Lower leg skin (tissue), 4 donors: Measurements from ENCODE around the gene MCCC2. TPM values are rescaled to one million over a fixed set of nuclear protein-coding genes. Genes with fewer than 3 reads are reported as not detected.
"Not testable (repeated sequence)": the region's sequence is repeated elsewhere in the genome, so short reads cannot be mapped to it uniquely, and the experiment has no call there.

Experiments
- DNase-seq, 2 donors: peaks; one replicate each; pipeline ENCODE4 v3.0.0-alpha.2; 2019; ENCODE audit warnings: low spot score in 2 of 2
- H3K4me3 ChIP-seq: fragments of 200-600 bp; sonication (generic); 2 replicates; pipeline ENCODE4 v1.5.1; 2017; ENCODE audit warnings: mild to moderate bottlenecking, low read depth; ENCODE audit not compliant: poor library complexity, severe bottlenecking
- CTCF ChIP-seq, 3 donors: fragments of 450-650 bp; IDR thresholded peaks; one replicate each; pipeline ENCODE4 v1.5.1; 2016; ENCODE audit warnings: antibody characterized with exemption in 3 of 3, mild to moderate bottlenecking in 3 of 3, moderate library complexity in 2 of 3
- POLR2A ChIP-seq, 2 donors: fragments of 450-650 bp; IDR thresholded peaks; one replicate each; pipeline ENCODE4 v1.6.1; 2016 to 2017; ENCODE audit warnings: antibody characterized with exemption in 2 of 2, mild to moderate bottlenecking in 1 of 2, moderate library complexity in 1 of 2
- WGBS, 2 donors: methylation state at CpG; one replicate each; pipeline ENCODE4 v1.1.5; 2018; 5-methylcytosine and 5-hydroxymethylcytosine counted together
- intact Hi-C: fragments of 100-400 bp; cut with DNase I; formaldehyde crosslinking; loops from one replicate; pipeline ENCODE4 v1.15.0; 2023; ENCODE audit warnings: low total_unique reads
- total RNA-seq, 4 donors: library from RNA; depleted of rRNA; stranded (reverse); fragments of >200 nt; gene quantifications; one replicate each; pipeline ENCODE4 v1.1.0, GENCODE V29; 2016

The MCCC2 gene
- total RNA-seq, 4 donors from 2014 or later = 26.8 to 40.1 (median 32.3) TPM

DNA sequence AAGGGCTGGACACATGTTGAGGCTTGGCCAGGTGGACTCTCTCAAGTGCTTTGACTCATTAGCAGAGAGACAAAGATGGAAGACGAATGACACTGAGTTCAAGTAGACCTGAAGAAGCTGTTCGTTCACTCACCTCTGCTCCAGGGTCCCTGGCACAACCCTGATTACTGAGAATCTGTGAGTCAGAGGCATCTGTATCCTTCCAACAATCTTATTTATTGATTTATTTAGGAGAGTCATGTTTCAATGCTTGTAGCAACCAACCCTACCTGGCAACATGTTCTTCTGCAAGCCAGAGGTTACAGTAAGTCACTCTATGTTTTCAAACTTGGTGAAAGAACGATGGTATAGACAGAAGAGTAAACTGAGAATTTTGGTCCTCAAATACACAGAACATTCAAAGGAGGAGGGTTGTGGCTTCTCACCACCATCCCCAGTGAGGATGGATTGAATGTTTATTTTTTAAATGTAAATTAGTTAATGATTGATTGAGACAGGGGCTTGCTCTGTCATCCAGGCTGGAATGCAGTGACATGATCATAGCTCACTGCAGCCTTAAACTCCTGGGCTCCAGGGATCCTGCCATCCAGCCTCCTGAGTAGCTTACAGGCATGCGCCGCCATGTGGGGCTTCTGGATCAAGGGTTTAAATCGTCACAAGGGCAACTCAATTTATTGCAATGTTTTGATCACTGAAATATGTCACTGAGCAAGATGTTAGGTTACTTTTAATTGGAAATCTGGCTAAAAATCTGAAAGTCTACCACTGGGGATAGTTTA, 76.2 kb downstream of the MCCC2 start:
- no peak for TF ChIP-seq POLR2A (IDR thresholded peaks at IDR 0.05)
- TF ChIP-seq CTCF (IDR thresholded peaks at IDR 0.05) = no peak
- no peak overlapping the region for H3K4me3 ChIP-seq
- intact Hi-C loops = no loop called here
- no peak for DNase-seq
- 63 to 71% methylated on average over 6 of the region's 6 CpGs for WGBS, 2 donors

DNA sequence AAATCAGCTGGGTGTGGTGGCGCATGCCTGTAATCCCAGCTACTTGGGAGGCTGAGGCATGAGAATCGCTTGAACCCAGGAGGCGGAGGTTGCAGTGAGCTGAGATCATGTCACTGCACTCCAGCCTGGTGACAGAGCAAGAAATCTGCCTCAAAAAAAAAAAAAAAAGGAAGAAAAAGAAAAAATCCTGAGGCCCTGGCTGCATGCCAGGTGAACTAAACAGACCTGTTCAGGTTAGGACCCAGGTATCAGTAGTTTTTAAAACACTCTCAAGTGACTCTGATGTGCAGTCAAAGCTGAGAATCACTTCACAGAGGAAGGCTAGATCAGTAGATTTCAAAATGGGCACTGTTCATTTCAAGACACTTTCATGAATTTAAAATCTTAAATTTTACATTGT, 77.5 kb downstream of the MCCC2 start:
- DNase-seq, intact Hi-C loops, H3K4me3 ChIP-seq: not testable (repeated sequence)
- 88 to 92% methylated on average over 3 of the region's 3 CpGs for WGBS, 2 donors

GRCh38 chr5:71666321-71666720, 79.2 kb downstream of the MCCC2 start:
- intact Hi-C loops = no loop called here
- 50 to 59% methylated on average over 2 of the region's 2 CpGs for WGBS, 2 donors
- no peak for DNase-seq
- no peak for TF ChIP-seq CTCF (IDR thresholded peaks at IDR 0.05)
- TF ChIP-seq POLR2A (IDR thresholded peaks at IDR 0.05) = no peak
- H3K4me3 ChIP-seq = no peak overlapping the region

DNA sequence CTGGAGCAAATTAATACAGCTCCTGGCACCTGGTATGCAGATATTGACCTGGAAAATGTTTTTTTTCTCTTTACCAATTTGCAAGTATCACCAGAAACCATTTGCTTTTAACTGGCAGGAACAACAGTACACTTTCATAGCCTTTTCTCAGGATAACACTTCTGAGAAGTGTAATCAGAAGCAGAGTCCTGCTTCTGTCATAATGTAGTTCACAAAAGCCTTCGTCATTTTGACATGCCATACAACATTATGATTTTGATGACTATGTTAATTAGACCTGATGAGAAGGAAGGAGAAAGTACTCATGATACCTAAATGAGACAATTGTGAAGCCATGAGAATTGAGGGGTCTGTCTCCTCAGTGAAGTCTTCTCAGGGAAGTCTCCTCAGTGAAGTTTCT, 90.8 kb downstream of the MCCC2 start:
- no peak for TF ChIP-seq CTCF (IDR thresholded peaks at IDR 0.05)
- no peak for TF ChIP-seq POLR2A (IDR thresholded peaks at IDR 0.05)
- H3K4me3 ChIP-seq = no peak overlapping the region
- WGBS, 2 donors = 81 to 86% methylated on average over 1 of the region's 1 CpG
- no peak for DNase-seq
- intact Hi-C loops = no loop called here

DNA sequence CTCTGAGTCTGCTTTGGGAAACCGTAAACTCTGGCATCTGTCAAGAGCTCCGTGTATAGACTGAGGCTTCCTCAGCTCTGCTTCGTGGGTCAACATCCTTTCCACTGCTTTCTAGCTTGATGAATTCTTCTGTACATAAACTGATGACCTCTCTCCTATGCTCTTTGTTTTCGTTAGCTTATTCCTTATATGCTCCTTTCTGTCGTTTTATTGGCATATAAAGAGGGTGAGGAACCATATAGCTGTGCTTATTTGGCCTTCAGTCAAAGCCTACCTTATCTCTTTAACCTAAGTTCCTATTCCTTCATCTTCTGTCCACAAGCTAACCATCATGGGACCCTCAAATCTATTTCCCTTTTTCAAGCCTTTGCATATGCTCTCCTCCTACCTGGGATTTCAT, 92.6 kb downstream of the MCCC2 start:
- TF ChIP-seq POLR2A (IDR thresholded peaks at IDR 0.05) = no peak
- TF ChIP-seq CTCF (IDR thresholded peaks at IDR 0.05) = no peak
- H3K4me3 ChIP-seq = no peak overlapping the region
- intact Hi-C loops = no loop called here
- 78 to 91% methylated on average over 5 of the region's 5 CpGs for WGBS, 2 donors
- DNase-seq = no peak

GRCh38 chr5:71680510-71680909, 93.4 kb downstream of the MCCC2 start:
- intact Hi-C loops = no loop called here
- 85 to 87% methylated on average over 2 of the region's 2 CpGs for WGBS, 2 donors

More at GRCh38 chr5:71680510-71680909, 93.4 kb downstream of the MCCC2 start:
- H3K4me3 ChIP-seq = no peak overlapping the region
- DNase-seq = no peak
- TF ChIP-seq POLR2A (IDR thresholded peaks at IDR 0.05) (no peak), CTCF (IDR thresholded peaks at IDR 0.05) (no peak)
